DMS114 treated with DMSO at 0.1 percent for 48 hours (cell line): ENCODE measurements around the gene VCY.
"Not testable (repeated sequence)": the region's sequence is repeated elsewhere in the genome, so short reads cannot be mapped to it uniquely, and the experiment has no call there.

Experiments used
- DNase-seq: peaks from one replicate; lab custom pipeline; 2025; ENCODE audit not compliant: unreplicated experiment; lab: John Stamatoyannopoulos, UW

The VCY gene

DNA sequence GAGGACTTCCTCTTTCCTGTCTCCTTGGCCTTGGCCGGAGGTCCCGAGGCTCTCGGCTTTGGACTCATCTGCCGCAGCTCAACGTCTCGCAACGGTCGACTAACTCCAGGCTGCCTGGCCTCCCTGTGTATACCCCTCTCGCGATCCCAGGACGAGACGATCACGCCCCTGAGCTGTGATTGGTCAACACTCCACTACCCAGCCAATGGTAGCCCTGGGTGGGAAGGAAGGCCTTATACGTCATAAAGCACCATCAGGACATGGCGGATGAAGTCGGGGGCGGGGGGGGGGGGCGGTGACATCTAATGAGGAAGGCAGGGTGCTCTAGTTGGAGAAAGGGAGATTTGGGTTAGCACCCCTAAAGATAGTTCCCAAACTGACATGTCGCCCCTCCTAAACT, at the start of gene VCY:
VCY (minus strand) TSS at position 101 of the 400 bp plus-strand sequence; CDS start at position 68, 33 bp downstream.
- DNase-seq, result not testable (repeated sequence)

DNA sequence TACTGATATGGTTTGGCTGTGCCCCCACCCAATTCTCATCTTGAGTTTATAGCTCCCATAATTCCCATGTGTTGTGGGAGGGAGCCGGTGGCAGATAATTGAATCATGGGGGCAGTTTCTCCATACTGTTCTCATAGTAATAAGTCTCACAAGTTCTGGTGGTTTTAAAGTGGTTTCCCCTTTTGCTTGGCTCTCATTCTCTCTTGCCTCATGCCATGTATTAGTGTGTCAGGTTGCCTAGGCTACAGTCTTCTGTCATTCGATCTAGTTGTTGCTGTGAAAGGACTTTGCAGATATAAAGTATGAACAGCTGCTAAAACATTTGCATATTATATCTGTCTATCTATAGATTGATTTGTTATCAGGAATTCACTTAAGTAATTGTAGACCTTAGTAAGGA, 44.1 kb upstream of the VCY start:
- not testable (repeated sequence) for DNase-seq

DNA sequence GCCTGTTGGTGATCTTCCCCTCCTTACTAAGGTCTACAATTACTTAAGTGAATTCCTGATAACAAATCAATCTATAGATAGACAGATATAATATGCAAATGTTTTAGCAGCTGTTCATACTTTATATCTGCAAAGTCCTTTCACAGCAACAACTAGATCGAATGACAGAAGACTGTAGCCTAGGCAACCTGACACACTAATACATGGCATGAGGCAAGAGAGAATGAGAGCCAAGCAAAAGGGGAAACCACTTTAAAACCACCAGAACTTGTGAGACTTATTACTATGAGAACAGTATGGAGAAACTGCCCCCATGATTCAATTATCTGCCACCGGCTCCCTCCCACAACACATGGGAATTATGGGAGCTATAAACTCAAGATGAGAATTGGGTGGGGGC, 25.6 kb upstream of the VCY start:
- not testable (repeated sequence) for DNase-seq

DNA sequence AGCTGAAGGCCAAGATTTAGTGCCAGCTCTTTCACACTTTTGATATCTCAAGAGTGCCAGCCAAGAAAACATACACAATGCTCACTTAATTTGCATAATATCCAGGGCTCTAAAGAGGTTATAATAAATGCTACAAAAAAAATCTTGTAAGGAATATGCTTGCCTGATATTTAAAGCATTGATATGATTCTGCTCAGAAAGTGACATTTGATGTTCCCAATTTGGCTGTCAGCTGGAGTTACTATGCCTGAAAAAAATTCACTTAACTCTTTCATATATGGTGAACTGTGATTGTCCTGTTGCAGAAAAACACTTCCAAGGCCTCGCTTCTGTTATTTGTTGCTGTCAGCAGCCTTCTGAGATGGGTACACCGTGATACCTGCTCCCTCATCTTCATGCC, 43.9 kb downstream of the VCY start:
- not testable (repeated sequence) for DNase-seq
